Activated CD4-positive, CD25-positive, alpha-beta regulatory T cell (primary cell): ENCODE measurements around the gene FAM186B.
"Not testable (repeated sequence)": the region's sequence is repeated elsewhere in the genome, so short reads cannot be mapped to it uniquely, and the experiment has no call there.

Experiments
- DNase-seq, 4 experiments: peaks; one replicate each; lab custom pipeline; 2025; lab: John Stamatoyannopoulos, UW

Gene FAM186B

DNA sequence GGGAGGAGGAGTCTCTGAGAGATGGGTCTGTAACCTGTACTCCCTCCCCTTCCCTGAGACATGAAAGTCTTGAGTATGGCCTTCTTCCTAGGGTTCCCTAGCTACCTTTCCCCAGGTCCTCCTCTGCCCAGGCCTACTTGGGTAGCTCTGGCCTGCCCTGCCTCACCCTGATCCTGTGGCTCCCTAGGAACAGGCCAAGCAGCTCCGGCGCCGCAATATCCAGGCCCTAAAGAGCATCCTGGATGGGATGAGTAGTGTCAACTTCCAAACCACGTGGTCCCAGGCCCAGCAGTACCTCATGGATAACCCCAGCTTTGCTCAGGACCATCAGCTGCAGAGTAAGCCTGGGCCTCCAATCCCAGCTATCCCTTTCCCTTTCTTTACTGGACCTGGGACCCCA lies 30.2 kb upstream of the FAM186B start:
- DNase-seq: no peak

DNA sequence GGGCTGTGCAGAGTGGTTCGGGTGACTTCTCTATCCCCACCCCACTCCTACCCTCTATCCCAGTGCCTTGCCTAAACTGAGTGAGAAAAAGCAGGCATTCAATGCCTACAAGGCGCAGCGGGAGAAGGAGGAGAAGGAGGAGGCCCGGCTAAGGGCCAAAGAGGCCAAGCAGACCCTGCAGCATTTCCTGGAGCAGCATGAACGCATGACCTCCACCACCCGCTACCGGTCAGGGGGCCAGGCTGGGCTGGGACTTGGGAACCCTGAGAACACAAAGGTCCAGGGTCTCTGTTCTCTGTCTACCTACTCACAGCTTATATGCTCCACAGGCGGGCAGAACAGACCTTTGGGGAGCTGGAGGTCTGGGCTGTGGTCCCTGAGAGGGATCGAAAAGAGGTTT lies 29.6 kb upstream of the FAM186B start:
- no peak for DNase-seq

DNA sequence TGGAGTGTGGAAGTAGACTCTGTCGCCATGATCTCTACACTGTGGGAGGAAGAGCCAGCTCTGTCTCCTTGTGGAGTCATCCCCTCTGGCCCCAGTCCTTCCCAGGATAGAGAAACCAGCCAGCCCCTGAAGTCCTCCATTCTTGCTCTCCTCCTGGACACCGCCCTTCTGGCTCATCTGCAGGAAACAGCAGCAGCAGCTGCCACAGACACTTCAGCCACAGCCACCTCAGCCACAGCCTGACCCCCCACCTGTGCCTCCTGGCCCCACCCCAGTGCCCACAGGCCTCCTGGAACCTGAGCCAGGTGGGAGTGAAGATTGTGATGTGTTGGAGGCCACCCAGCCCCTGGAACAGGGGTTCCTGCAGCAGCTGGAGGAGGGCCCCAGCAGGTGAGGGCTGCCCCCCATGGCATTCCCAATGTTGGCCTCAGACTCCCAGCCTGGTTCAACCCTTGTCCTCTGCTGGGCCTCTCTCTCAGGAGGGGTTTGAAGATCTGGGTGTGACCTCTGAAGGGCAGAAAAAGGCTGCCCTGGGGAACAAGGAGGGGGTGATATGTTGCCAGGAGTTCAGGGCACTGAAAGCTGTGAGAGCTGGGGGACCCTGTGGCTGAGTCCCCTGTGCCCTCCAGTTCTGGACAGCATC lies 28.4 kb upstream of the FAM186B start:
- DNase-seq: no peak

DNA sequence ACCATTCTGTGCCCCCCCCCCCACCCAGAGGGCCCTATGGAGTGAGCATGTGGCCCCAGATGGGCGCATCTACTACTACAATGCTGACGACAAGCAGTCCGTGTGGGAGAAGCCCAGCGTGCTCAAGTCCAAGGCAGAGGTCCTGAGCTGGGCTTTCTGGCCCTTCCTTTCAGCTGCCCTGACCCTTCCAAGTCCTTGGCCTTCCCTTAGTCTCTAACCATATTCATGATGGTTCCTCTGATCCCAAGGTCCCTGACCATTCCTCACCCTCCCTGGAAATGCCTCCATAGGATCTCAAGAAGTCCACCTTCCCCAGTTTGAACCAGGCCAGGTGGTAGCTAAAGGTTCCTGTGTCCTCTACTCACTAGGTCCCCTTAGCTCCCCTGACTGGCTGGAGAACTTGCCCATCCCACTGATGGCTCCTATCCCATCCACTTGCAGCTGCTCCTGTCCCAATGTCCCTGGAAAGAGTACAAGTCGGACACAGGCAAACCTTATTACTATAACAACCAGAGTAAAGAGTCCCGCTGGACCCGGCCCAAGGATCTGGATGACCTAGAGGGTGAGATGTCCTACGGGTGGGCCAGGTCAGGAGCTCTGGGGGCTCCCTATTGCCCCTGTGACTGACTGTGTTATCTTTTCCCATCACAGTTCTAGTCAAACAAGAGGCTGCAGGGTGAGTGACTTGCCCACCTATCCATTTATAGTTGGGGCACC lies 27.7 kb upstream of the FAM186B start:
- no peak for DNase-seq

DNA sequence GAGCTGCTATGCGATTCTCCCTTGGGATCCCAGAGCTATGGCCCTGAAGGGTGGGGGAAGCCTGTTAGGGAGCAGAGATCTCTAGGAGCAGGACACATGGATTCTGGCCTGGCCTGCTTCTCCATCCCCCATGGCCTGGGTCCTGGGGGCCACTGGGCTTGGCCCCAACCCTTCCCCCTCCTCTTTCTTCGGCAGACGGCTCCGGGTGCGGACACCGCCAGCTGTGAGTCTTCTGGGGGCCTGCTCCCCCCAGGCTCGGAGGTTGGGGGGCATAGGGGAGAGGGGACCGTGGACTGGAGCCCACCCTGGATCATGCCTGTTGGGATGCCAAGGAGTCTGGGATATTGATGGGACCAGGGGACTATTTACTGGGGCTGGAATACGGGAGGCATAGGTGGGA lies 27.0 kb upstream of the FAM186B start:
- no peak for DNase-seq

DNA sequence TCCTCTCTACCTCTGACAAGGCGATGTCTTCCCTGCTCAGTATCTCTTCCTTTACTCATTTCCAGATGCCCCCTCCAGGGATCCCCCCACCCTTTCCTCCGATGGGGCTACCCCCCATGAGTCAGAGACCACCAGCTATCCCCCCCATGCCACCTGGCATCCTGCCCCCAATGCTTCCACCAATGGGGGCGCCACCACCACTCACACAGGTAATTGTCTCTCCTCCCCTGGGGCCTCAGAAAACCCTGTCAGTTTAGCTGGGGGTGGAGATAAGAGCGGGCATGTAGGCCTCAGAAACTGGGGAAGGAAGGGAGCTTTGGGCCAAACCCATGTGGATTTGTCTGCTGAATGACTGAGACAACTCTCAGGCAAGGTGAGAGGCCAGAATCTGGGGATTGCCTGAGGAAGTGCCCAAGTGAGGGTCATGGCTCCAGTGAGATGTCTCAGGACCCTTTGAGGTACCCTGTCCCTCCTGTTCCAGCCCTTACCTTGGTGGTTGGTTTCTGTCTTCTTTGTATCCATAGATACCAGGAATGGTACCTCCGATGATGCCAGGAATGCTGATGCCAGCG lies 26.0 kb upstream of the FAM186B start:
- no peak for DNase-seq

DNA sequence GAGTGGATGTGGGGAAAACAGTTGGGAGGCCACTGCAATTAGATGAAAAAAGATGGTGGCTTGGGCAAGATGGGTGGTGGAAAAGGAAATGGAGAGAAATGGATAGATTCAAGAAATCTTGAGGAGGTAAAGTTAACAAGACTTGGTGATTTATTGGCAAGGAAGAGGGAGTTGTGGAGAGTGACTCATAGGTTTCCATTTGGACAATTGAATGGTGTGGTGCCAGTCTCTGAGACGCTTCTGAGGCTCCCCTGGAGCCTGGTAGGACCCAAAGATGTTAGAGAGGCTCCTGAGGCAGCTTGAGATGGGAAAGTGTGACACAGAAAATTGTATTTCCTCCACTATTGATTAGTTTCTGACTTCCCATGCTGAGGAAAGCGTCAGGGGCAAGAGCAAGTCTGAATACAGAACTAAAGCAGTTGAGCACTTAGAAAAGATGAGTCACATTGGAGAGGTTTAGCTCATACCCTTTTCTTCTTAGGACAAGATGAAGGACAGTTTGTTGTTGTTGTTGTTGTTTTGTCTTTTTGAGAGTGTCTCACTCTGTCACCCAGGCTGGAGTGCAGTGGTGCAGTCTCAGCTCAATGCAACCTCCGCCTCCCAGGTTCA lies 22.4 kb upstream of the FAM186B start:
- DNase-seq: no peak

DNA sequence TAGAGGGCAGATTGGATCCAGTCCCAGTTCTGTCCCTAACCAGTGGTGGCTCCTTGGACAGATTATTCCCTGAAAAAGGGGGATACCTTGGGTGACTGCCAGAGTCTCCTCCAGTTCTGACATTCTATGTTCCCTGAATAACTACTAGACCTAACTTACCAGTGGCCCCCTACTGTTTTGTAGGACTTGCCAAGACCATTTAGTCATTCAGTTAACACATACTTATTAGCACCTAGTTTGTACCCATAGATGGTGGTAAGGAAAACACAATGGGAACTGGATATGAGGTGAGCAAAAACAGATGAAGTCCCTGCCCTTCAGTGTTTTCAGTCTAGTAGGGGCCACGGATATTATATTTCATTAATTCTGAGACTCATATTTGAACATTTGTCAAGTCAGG lies 21.4 kb upstream of the FAM186B start:
- DNase-seq: no peak

DNA sequence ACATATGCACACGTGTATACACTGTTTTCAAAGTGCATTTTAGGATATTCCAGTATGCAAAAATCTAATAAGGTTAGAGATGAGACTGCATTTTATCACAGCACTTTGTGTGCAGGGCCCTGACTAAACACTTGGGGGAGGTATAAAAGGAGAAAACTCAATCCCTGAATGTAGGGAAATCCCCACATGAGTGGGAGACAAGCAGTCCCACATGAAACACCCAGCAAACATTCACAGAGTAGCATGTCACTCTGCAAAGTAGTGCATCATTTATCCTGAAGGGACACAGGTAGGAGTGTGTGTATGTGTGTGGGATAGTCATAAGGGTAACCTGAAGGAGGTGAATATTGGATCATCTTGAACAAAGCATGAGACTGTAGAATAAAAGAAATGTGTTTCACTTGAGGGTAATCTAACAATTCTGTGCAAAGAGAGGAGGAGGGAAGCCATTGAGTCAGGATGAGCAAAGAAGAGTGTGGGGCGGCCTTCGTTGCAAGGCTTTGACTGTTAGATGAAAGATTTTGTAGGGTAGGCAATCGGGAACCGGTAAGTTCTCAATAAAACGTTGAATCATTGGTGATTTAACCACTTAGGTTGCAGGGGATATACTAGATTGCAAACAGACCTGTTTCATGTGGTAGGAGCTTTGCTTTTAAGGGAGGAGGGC lies 20.9 kb upstream of the FAM186B start:
- no peak for DNase-seq

DNA sequence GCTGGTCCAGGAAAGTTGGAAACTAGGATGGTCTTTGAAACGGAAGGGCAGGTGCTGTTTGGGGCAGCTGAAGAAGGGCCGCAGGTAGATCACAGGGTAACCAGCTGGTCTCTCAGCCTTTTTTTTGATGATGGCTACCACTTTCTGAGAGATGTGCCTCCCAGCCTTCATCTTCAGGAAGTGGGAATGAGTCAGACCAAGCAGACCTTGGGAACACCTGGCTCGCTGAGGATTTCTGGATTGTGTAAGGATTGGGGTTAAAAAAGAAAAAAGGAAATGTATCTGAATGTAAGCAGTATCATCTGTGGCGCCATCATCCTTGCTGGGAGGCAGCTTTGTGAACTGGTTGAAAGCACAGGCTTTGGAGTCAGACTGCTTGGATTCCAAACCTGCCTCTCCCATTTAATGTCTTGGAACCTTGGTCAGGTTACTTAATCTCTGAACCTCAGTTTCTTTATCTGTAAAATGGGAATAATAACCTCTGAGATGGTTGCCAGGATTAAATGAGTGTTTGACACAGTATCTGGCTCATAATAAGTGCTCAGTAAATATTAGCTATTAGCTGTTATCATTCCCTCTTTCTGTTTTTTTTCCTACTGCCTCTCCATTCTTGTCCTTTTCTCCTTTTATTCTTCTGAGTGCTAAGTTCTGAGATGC lies 19.6 kb upstream of the FAM186B start:
- no peak for DNase-seq

DNA sequence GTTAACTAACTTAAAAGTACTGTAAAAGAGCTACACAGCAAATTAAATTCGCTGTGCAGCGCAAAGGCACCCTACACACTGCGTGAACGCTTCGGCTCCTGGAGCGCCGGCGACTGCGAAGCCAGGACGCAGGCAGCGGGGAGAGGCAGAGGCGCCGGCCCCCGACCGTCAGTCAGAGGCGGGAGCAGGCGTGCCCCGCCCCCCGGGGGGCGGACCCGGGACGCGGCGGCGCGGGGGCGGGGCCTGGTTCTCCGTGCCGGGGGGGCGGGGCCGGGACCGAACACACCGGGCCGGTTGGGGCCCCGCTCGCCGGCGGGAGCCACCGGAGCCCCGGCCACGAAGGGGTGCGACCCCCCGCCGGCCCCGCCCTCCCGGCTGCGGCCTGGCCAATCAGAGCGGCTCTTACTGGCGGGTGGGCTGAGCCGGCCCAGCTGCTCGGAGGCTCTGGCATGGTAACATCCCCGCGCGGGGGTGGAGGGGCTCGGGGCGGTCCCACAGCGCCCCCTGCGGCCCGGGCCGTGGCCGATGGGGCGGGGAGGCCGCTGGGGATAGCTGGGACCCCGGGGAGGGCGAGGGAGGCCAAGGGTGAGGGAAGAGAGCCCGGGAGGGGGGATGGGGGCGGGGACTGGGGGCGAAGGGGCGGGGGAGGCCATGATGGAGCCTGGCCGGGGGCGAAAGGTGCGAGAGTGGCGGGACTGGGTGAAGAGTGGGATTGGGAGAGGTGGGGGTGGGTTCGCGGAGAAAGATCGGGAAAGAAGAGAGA lies 17.9 kb upstream of the FAM186B start, which contains the start of gene PRPF40B:
TSS of gene PRPF40B (plus strand) at position 420 of the 763 bp plus-strand sequence. CDS start at position 450, 30 bp downstream.
- DNase-seq: peak; percentile 79 to 86 (median 82)

DNA sequence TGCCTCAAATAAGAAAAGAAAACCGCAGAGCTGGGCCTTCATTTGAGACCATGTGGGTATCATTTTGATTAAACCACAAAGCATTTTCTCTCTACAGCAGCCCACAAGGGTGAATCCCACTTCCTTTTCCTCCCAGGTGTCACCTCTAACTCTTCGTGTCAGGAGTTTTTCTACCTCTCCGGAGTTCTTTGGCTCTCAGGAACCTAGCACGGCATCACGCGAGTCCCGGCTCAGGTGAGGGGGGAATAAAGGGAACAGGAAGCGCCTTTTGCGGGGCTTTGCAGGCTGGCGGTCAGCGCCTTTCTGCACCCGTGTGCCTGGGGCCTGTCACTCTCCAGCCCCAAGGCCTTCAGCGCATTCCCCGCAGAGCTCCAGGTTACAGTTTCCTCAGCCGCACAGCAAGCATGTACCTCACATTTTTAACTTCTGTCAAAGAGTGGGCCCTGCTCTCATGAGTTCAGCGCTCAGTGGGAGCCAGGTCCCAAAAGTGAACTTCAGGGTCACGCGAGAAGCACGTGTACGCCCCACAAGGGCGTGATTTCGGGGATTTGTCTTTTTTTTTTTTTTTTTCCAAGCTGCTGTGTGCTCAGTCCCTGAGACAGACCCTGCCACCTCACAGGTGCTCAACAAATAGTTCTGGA lies 17.2 kb upstream of the FAM186B start:
- DNase-seq: peak in 1 of 4 experiments; percentile 33

DNA sequence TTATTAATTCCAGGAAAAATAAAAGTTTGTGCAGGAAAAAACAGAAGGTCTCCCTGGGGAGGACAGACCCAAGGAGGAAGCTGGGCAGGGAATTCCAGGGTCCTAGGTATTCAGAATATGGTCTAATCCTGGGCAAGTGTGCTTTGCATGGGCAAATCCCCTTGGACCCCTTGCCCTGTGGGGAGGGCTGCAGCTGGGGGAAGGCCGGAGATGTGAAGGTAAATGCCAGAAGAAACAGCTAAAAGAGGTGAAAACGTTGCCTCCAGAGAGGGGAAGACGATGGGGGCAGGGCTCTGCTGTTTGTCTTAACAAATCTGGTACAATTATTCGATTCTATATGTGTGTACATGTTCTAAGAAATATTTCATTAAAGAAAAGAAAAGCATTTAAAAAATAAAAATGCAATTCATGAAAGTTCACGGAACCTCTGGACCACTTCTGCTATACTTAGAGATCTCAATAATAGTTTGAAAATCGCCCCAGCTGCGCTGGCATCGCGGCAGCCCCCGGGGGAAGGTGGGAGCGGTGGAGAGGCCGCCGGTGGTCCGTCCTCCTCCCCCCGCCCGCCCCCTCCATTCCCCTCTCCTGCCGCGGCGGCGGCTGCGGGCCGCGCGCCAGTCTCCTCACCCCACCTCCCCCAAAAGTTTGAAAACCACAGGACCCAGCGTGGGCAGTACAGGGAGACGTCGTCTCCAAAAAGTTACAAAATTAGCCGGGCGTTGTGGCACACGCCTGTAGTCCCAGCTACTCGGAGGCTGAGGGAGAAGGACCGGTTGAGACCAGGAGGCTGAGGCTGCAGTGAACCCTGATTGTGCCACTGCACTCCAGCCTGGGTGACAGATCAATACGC lies 16.4 kb upstream of the FAM186B start:
- DNase-seq: no peak

DNA sequence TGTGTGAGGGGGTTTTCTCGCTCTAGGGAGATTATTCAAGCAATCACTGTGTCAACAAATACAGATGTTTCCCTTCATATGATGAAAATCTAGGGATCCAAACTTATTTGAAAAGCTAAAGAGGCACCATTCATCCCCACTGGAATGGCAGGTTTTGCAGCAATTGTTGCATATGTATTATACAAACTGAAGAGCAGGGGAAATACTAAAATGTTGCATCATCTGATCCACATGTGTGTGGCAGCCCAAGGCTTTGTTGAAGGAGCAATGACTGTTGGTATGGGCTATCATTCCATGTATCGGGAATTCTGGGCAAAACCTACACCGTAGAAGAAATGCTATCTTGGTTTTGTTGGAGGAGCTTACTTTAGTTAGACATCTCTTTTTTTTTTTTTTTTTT lies 13.8 kb upstream of the FAM186B start:
- DNase-seq: no peak

DNA sequence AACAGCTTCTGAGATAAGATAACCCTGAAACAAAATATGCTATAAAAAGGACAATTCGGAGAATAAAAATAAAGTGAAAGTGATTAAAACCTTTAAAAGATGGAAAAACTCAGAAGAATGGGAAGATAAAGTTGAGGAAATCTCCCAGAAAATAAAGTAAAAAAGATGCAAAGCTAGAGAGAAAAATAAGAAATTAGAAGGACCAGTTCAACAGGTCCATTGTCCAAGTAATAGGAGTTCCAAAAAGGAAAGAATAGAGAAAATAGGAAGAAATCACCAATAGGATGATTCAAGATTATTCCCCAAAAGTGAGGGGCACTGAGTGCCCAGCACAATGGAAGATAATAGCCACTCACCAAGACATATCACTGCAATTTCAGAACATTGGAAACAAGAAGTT lies 13.1 kb upstream of the FAM186B start:
- DNase-seq: no peak

DNA sequence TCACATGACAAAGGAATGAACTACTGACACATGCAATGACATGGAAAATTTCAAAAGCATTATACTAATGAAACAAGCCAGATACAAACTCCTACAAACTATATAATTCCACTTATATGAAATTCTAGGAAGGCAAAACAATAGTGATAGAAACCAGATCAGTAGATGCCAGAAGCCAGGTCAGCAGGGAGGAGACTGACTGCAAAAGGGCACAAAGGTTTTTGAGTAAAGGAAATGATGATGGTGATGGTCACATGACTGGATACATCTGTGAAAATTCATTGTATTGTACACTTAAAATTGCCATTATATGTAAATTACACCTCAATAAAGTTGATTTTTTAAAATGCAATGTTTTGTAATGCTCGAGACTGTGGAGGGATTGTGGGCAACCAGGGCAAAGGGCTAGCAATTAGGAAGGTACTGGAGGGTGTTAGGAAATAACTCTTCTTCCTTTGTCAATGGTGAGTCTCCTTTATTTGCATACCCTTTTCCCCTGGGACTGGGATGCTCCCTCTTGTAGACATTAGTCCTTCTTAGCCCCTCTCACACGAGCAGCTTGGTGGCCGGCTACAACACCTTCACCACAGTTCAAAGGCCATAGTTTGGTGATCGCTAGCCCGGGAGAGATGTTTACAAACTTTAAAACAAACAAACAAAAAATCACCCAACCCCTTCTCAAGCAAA lies 11.2 kb upstream of the FAM186B start:
- no peak for DNase-seq

DNA sequence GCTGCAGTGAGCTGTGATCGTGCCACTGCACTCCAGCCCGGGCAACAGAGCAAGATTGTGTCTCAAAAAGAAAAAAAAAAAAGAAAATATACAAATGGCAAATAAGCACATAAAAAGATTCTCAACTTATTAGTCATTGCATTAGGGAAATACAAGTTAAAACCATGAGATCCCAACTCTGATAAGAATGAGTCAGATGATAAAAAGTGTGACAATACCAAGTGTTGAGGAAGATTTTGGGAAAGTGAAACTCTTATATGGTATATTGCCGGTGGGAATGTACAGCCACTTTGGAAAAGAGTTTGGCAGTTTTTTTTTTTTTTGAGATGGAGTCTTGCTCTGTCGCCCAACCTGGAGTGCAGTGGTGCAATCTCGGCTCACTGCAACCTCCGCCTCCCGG lies 10.3 kb upstream of the FAM186B start:
- DNase-seq: no peak

DNA sequence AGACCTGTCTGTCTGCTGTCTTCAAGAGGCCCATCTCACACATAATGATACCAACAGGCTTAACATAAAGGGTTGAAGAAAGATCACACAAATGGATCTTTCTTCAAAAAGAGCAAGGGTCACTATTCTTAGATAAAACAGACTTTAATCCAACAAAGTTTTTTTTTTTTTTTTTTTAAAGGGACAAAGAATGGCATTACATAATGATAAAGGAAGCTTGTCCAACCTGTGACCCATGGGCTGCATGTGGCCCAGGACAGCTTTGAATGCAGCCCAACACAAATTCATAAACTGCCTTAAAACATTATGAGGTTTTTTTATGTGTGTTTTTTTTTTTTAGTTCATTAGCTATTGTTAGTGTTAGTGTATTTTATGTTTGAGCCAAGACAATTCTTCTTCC lies 6.8 kb upstream of the FAM186B start:
- DNase-seq: no peak

DNA sequence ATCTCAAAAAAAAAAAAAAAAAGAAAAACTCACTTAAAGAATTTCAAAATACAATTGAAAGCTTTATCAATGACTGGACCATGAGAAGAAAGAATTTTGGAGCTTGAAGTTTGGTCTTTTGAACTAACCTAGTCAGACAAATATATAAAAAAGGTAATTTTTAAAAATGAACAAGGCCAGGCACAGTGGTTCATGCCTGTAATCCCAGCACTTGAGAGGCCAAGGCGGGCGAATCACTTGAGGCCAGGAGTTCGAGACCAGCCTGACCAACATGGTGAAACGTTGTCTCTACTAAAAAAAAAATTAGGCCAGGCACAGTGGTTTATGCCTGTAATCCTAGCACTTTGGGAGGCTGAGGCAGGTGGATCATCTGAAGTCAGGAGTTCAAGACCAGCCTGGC lies 5.3 kb upstream of the FAM186B start:
- DNase-seq: not testable (repeated sequence)
